SW480 (cell line): ENCODE measurements around the gene ZNF670.
"Not testable (repeated sequence)": the region's sequence is repeated elsewhere in the genome, so short reads cannot be mapped to it uniquely, and the experiment has no call there.

ENCODE experiments used
- DNase-seq: peaks from one replicate; pipeline ENCODE4 v3.0.0-alpha.2; 2016; ENCODE audit warnings: low spot score

The ZNF670 gene

DNA sequence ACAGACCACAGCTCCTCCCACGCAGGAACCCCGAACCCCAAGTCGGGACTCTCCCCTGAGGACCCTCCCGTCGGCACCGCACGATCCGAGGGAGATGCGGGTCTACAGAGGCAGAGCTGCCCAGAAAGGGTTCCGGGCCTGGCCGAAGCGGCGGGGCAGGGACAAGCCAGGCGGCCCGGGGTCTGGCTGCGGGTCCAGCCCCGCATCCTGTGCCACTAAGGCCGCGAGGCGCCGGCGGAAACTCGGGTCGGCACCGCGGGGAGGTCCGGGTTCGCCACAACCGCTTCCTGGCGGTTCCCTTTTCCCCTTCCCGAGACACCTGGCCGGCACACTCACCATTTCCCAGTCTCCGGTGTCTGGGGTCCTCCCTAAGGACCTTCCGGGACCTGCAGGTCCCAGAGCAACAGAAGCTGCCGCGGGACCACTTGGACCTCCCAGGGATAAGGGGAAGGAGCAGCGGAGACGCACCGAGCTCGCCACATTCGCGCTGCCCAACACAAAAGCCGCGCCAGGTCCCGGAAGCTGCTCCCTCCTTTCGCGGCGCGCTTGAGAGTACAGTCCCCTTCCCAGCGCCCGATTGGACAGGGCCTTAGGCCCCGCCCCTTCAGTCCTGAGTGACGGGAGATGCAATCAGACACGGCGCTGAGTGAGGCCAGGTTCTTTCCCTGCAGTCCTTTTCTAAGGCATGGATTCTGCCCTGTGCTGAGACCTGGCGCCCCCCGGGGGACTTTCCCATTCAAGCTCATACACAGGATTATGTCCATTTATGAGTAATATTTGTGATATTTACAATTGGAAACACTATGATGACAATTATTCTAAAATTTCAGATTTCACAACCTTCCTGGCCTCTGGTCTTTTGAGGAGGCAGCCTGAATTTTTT is at the start of gene ZNF670:
ZNF670 (minus strand) TSS at position 554 of the 883 bp plus-strand sequence; CDS start at position 339, 215 bp downstream.
- peak; percentile 93 for DNase-seq

DNA sequence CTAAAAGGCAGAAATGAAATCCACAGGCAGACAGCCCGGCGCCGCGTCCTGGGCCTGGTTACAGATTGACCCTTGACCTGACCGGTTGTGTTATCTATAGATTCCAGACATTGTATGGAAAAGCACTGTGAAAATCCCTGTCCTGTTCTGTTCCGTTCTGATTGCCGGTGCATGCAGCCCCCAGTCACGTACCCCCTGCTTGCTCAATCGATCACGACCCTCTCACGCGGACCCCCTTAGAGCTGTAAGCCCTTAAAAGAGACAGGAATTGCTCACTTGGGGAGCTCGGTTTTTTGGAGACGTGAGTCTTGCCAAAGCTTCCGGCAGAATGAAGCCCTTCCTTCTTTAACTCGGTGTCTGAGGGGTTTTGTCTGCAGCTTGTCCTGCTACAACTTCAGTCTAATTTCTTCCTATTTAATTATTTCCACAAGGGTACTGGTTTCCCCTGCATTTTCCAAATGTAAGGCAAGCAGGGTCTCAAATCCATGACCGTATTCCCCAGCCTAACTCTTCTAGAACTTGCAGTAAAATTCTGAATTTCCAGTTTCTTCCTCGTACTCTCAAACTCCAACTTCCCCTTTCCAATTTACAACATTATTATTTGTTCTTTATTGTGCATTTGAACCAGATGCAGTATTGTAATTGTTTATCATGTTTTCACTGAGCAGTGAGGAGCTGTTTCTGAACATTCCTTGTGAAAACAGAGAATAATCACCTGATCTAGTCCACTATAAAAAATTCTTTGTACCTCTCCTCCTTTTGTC is 49.1 kb upstream of the ZNF670 start:
- DNase-seq = not testable (repeated sequence)

DNA sequence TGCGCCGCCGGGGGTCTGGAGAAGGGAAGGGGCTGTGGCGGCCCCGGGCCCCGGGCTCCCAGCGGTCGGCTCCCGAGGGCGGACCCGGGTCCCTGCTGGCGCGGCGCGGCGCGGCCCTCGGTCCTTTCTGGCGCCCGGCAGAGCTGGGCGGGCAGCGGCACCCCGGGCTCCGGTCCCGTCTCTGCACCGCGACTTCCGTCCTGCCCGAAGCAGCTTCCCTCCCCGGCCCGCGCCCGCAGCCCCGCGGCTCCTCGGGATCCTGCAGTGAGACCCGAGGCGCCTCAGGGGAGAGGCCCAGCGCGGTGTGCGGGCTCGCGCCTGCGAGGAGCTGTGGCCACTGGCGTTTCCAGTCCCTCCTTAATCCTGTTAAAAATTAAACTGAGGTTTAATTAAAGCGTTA is 48.0 kb upstream of the ZNF670 start:
- DNase-seq = not testable (repeated sequence)

- DNase-seq = not testable (repeated sequence)
These were observed 47.6 kb upstream of the ZNF670 start for GRCh38 chr1:247126166-247126565.

DNA sequence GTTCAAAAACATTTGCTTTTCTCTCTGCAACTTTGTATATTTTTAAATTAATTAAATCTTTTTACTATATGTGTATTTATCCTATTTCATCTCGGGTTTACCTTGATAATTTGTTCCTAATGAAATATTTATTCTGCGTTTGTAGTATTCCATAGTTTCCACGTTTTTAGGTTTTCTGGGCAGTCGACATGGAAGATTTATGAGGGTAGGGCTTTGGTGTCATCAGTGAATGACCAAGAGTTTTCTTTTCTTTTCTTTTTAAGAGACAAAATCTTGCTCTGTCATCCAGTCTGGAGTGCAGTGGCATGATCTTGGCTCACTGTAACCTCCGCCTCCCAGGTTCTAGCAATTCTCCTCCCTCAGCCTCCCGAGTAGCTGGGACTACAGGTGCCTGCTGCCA is 42.8 kb upstream of the ZNF670 start:
- DNase-seq = no peak

DNA sequence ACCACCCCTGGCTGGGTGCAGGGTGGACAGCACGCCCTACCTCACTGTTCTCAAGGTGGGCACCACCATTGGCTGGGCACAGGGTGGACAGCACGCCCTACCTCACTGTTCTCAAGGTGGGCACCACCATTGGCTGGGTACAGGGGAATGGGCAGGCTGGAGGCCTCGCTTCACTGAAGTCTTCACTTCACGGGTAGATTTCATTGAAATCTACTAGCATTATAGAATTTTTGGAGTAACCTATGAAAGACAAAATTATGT is 41.7 kb upstream of the ZNF670 start:
- DNase-seq = not testable (repeated sequence)

DNA sequence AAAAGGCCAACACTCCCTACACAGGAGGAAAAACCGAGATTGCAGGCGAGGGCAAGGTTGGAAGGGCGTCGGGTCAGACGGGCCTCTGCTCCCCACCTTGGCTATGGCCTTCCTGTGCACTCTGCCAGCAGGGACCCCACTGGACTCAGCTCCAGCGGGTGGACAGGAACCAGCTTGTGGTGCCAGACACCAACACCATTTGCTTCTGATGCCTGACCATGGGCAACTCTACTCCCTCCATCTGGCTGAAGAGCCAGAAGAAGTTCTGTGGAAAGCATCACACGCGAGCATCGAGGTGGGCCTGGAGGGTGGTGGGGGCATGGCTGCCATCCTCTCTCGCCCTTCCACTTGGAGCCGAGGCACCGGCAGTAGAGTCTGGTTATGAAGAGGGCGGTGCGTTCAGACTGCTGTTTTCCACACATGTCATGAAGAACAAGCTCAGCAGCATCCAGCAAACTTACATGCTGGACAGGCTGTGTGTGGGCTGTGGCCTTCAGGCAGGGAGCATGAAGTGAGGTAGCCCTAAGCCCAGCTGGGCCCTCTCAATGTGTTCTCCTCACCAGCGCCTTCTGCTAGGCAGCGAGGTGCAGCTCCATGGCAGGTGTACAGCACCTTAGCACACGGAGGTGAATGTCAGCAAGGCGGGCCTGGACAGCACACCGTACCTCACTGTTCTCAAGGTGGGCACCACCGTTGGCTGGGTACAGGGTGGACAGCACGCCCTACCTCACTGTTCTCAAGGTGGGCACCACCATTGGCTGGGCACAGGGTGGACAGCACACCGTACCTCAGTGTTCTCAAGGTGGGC is 41.2 kb upstream of the ZNF670 start:
- DNase-seq = no peak

GRCh38 chr1:247118946-247119446 is 40.4 kb upstream of the ZNF670 start:
- peak; percentile 65 for DNase-seq

DNA sequence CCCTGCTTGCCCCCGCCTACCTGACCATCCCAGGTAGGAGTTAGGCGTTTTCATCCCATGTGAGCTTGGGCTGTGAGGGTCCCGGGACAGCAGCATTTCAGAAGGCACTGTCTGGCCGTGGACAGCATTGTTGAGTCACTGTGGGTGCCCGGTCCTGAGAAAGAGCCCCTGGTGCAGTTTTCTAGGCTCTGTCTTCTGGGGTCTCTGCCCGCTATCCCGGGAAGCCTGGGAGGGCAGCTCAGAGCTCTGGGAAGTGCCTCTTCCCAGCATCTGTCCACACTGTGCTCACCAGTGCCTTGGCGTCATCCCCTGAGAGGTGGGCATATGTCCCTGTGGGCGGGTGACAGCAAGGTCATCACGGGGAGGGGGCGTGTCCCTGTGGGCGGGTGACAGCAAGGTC is 36.9 kb upstream of the ZNF670 start:
- DNase-seq = no peak

DNA sequence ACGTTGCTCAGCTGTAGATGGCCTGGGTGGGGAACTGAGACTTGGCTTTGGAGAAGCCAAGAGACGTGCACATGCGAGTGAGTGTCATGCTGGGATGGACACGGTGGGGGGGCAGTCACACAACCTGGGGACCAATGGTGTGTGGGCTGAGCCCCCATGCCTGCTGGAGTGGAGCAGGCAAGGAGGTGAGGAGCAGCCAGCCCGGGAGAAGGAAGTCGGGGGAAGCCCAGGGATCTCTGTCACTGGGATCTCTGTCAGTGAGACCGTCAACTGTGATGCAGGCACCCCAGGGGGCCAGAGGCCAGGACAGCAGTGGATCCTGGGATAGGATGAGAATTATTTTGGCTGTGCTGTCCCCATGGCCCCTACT is 36.5 kb upstream of the ZNF670 start:
- no peak for DNase-seq

DNA sequence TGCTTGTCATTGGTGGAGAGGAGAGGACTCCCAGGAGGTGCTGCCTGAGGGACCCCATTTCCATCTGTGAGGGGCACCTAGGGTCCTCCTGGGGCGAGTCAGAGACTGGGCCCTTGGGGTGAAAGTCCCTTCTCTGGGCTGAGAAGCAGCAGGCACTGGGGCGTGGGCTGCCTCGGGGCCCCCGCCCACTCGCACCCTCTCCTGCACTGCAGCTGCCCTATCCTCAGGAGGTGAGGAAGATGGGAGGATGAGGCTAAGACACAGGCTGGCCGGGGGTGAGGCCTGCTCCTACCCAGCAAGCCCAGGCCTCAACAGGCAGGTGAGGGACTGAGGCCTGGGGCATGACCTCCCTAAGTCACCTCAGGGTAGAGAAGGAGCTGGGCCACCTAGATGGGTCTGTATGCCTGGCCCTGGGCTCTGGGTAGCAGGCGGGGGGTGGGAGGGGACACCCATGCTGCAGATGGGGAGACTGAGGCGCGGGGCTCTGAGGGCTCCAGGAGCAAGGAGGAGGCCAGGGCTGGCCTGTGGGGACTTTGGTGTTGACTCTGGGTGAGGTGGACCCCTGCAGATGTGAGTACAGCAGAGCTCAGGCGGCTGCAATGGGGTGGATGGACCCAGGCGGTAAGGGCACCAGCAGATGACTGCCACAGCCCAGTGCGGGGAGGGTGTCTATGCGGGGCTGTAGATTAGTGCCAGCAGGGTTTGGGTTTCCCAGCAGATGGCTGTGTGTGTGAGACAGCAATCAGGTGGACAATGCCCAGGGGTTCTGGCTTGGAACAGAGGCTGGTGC is 35.9 kb upstream of the ZNF670 start:
- no peak for DNase-seq

GRCh38 chr1:247113733-247114271 is 35.2 kb upstream of the ZNF670 start:
- no peak for DNase-seq

DNA sequence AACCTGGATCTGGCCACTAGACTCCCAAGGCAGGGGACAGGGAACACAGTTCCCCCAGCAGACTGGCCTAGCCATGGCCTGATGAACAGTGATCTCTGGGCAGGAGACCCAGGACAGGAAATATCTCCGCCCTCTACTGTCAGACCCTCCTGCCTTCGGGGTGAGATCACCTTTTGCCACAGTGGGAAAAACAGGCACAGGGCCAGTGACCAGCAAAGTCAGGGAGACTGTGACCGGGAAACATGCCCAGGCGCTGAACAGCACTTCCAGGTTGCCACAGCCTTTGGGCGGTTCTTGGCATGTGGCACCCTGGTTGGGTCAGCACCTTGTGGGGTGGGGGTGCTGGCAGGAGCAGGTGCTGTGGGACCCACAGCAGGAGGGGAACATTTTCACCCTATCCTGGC is 34.5 kb upstream of the ZNF670 start:
- no peak for DNase-seq

DNA sequence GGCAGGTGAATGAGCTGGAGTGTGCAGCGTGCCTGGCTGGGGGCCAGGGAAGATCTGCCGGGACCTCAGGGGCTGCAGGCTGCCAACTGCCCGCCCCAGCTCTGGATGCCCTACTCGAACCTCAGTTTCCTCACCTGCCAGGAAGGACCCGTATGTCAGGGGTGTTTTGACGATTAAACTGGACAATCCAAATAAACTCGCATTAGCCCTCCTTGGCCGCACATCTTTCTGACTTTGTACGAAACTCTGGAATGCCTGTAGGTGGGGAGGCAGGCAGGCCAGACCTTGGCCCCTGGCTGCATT is 33.8 kb upstream of the ZNF670 start:
- DNase-seq = no peak

GRCh38 chr1:247111700-247112478 is 33.3 kb upstream of the ZNF670 start:
- DNase-seq = peak; percentile 29

DNA sequence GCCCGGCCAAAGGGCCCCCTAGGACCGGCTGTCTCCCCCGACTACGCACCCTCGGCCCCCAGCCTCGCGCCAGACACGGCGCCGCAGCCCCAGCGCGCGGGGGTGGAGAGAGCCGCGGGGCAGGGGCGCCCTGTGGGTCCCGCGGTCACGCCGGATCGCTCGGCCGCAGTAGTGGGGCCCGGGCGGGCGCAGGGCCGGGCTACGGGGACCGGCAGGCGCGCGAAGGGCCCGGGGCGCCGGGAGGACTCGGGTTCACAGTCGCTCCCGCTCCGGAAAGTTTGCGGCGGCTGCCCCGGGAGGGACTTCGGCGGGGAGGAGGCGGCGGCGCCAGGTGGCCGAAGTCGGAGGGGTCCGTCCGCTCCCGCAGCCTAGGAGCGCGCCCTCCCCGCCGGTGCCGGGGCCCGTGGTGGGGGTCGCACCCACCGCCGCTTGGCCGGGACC is 32.7 kb upstream of the ZNF670 start:
- DNase-seq = no peak

DNA sequence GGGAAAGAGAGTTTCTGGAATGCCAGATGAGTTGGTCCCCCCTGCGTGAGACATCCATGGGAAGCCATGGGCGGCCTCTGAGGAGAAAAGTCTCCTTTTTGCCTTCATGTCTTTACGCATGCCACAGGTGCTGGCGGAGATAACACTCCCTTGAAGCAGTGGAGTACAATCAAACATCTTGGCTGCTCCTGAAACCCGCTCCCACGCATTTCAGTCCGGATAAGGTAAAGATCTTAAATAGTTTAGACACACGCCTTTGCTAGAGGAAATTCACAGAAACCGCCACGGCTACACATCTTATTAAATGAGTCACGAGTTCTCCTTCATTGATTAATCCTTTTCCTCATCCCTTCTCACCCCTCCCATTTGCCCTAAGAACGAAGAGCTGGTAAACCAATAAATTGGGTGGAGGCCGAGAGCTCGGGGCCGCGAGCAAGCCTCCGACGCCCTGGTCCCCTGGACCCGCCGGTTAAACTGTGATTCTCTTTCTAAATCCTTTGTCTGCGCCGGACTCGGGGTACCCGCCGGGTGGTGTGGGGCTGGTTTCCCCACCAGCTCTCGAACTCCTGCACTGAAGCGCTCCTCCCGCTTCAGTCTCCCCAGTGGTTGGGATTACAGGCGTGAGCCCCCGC is 32.1 kb upstream of the ZNF670 start:
- DNase-seq = no peak

GRCh38 chr1:247107694-247108093 is 29.1 kb upstream of the ZNF670 start:
- DNase-seq = no peak

GRCh38 chr1:247105966-247106365 is 27.4 kb upstream of the ZNF670 start:
- no peak for DNase-seq

- no peak for DNase-seq
These were observed 26.4 kb upstream of the ZNF670 start for GRCh38 chr1:247104965-247105364.
